NT2/D1 (cell line): ENCODE measurements around the gene NVL.
"Not testable (repeated sequence)": the region's sequence is repeated elsewhere in the genome, so short reads cannot be mapped to it uniquely, and the experiment has no call there.

ENCODE experiments used
- YY1 ChIP-seq: IDR thresholded peaks from 2 replicates; pipeline ENCODE4 v1.6.1; 2011; ENCODE audit not compliant: insufficient read length, insufficient read depth
- ZNF274 ChIP-seq: IDR thresholded peaks from 2 replicates; pipeline ENCODE4 v1.6.1; 2011; ENCODE audit warnings: mild to moderate bottlenecking, low read depth, low read length

DNA sequence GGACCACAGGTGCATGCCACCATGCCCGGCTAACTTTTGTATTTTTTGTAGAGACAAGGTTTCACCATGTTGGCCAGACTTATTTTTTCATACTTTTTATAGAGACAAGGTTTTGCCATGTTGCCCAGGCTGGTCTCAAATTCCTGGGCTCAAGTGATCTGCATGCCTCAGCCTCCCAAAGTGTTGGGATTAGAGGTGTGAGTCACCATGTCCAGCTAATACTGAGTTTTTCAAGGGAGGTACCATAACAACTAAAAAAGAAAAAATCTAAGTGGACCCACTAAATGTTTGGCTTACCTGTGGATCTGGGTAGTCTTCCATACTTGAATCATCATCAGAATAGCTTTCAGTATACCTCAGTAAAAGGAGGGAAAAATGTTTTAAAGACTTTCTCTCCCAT, 18.5 kb downstream of the NVL start:
- TF ChIP-seq YY1, ZNF274: not testable (repeated sequence)
